Mesendoderm (in vitro differentiated cells): Measurements from ENCODE around the gene KLHL33.
A peak's percentile ranks its signal among the peaks of the same experiment; 100 is the strongest.

Experiments used
- DNase-seq: peaks from one replicate; pipeline ENCODE4 v3.0.0; 2013
- H2AK5ac ChIP-seq: 2 replicates; pipeline ENCODE4 v1.6.1; 2013; ENCODE audit warnings: low read length, inconsistent platforms
- H2BK120ac ChIP-seq: 2 replicates; pipeline ENCODE4 v1.6.1; 2013; ENCODE audit warnings: low read depth, mild to moderate bottlenecking, low read length, moderate library complexity, mixed read lengths
- H2BK15ac ChIP-seq: replicated peaks from 2 replicates; pipeline ENCODE4 v1.6.1; 2013; ENCODE audit warnings: low read depth, mild to moderate bottlenecking, moderate library complexity
- H2BK5ac ChIP-seq: 2 replicates; pipeline ENCODE4 v1.6.1; 2013; ENCODE audit warnings: low read length, inconsistent platforms
- H3K18ac ChIP-seq: 2 replicates; pipeline ENCODE4 v1.6.1; 2013; ENCODE audit warnings: mild to moderate bottlenecking, low read length, mixed read lengths
- H3K23ac ChIP-seq: one replicate; pipeline ENCODE4 v1.6.1; 2013; ENCODE audit warnings: low read length
- H3K27ac ChIP-seq: 2 replicates; pipeline ENCODE4 v1.5.1; 2013; ENCODE audit warnings: low read depth, mild to moderate bottlenecking, inconsistent platforms, low read length, moderate library complexity
- H3K27me3 ChIP-seq: 2 replicates; pipeline ENCODE4 v1.6.1; 2013; ENCODE audit warnings: low read length, control low read depth, mild to moderate bottlenecking, inconsistent platforms; ENCODE audit not compliant: insufficient read depth, poor library complexity
- H3K36me3 ChIP-seq: 2 replicates; pipeline ENCODE4 v1.6.1; 2013; ENCODE audit warnings: low read length, inconsistent platforms; ENCODE audit not compliant: control insufficient read depth, insufficient read depth
- H3K4ac ChIP-seq: one replicate; pipeline ENCODE4 v1.6.1; 2013; ENCODE audit warnings: low read depth, mild to moderate bottlenecking, low read length, moderate library complexity
- H3K4me1 ChIP-seq: 2 replicates; pipeline ENCODE4 v1.6.1; 2013; ENCODE audit warnings: low read depth, low read length, inconsistent platforms; ENCODE audit not compliant: control insufficient read depth
- H3K4me2 ChIP-seq: 2 replicates; pipeline ENCODE4 v1.6.1; 2013; ENCODE audit warnings: low read length
- H3K4me3 ChIP-seq: 2 replicates; pipeline ENCODE4 v1.5.1; 2013; ENCODE audit warnings: mild to moderate bottlenecking, low read length
- H3K56ac ChIP-seq: one replicate; pipeline ENCODE4 v1.6.1; 2013; ENCODE audit warnings: low read length
- H3K79me1 ChIP-seq: 2 replicates; pipeline ENCODE4 v1.6.1; 2013; ENCODE audit warnings: low read length, inconsistent platforms
- H3K79me2 ChIP-seq: 2 replicates; pipeline ENCODE4 v1.6.1; 2013; ENCODE audit warnings: mild to moderate bottlenecking, low read length; ENCODE audit not compliant: control insufficient read depth, insufficient read depth
- H3K9ac ChIP-seq: 2 replicates; pipeline ENCODE4 v1.6.1; 2013; ENCODE audit warnings: low read length, inconsistent platforms
- H4K5ac ChIP-seq: one replicate; pipeline ENCODE4 v1.6.1; 2013; ENCODE audit warnings: low read length
- H4K8ac ChIP-seq: one replicate; pipeline ENCODE4 v1.6.1; 2013; ENCODE audit warnings: low read depth, mild to moderate bottlenecking, control low read depth, low read length, moderate library complexity
- WGBS: extraction: QIAGEN DNeasy Blood & Tissue Kit; methylation state at CpG from one replicate; pipeline ENCODE4 v1.1.7; 2013; ENCODE audit warnings: low lambda C conversion rate, missing lambda C conversion rate; ENCODE audit not compliant: insufficient coverage; ENCODE audit errors: extremely low coverage; 5-methylcytosine and 5-hydroxymethylcytosine counted together

KLHL33 gene

GRCh38 chr14:20409226-20409625, 26.7 kb downstream of the KLHL33 start:
- no peak overlapping the region for H3K4ac ChIP-seq
- no CpG with 5 or more reads among the region's 2 CpGs for WGBS
- no peak overlapping the region for H3K56ac ChIP-seq
- no peak overlapping the region for H3K4me2 ChIP-seq
- no peak overlapping the region for H2BK15ac ChIP-seq
- no peak overlapping the region for H3K9ac ChIP-seq
- H3K79me2 ChIP-seq, result peaks cover 2% of the 10 kb centered on the region
- H3K18ac ChIP-seq, result no peak overlapping the region
- H2BK5ac ChIP-seq, result no peak overlapping the region
- peaks cover 4% of the 10 kb centered on the region for H3K36me3 ChIP-seq
- H3K4me1 ChIP-seq, result no peaks in the 10 kb centered on the region
- H3K79me1 ChIP-seq, result peaks cover 3% of the 10 kb centered on the region
- H2BK120ac ChIP-seq, result no peak overlapping the region
- no peak overlapping the region for H3K4me3 ChIP-seq
- no peak overlapping the region for H2AK5ac ChIP-seq
- no peak overlapping the region for H4K5ac ChIP-seq
- H3K23ac ChIP-seq, result no peak overlapping the region
- H4K8ac ChIP-seq, result no peak overlapping the region
- no peaks in the 10 kb centered on the region for H3K27me3 ChIP-seq
- no peak overlapping the region for H3K27ac ChIP-seq
- DNase-seq, result no peak

- peaks cover 10% of the 10 kb centered on the region for H3K36me3 ChIP-seq
- no CpG with 5 or more reads among the region's 11 CpGs for WGBS
Measured at GRCh38 chr14:20403521-20403920, 32.4 kb downstream of the KLHL33 start.

GRCh38 chr14:20400965-20401593, 34.9 kb downstream of the KLHL33 start:
- H2BK120ac ChIP-seq, result no peak overlapping the region
- no peak overlapping the region for H3K18ac ChIP-seq
- H3K56ac ChIP-seq, result no peak overlapping the region
- no peak overlapping the region for H3K4me2 ChIP-seq
- no peak overlapping the region for H4K5ac ChIP-seq
- DNase-seq, result peak; percentile 23
- H2AK5ac ChIP-seq, result no peak overlapping the region
- no peak overlapping the region for H3K27ac ChIP-seq
- H3K27me3 ChIP-seq, result no peaks in the 10 kb centered on the region
- H3K79me1 ChIP-seq, result no peaks in the 10 kb centered on the region
- H3K9ac ChIP-seq, result no peak overlapping the region
- H2BK5ac ChIP-seq, result no peak overlapping the region
- H3K4ac ChIP-seq, result no peak overlapping the region
- no peak overlapping the region for H4K8ac ChIP-seq
- no peak overlapping the region for H3K4me3 ChIP-seq
- H3K79me2 ChIP-seq, result no peaks in the 10 kb centered on the region
- no peak overlapping the region for H2BK15ac ChIP-seq
- H3K23ac ChIP-seq, result no peak overlapping the region
- peaks cover 8% of the 10 kb centered on the region for H3K36me3 ChIP-seq
- H3K4me1 ChIP-seq, result no peaks in the 10 kb centered on the region
- no CpG with 5 or more reads among the region's 10 CpGs for WGBS

More at GRCh38 chr14:20403521-20403920, 32.4 kb downstream of the KLHL33 start:
- no peak overlapping the region for H3K18ac ChIP-seq
- no peak overlapping the region for H2AK5ac ChIP-seq
- no peaks in the 10 kb centered on the region for H3K79me1 ChIP-seq
- H3K4me1 ChIP-seq, result no peaks in the 10 kb centered on the region
- no peak overlapping the region for H2BK120ac ChIP-seq
- H3K79me2 ChIP-seq, result no peaks in the 10 kb centered on the region
- no peak overlapping the region for H3K4me2 ChIP-seq
- no peaks in the 10 kb centered on the region for H3K27me3 ChIP-seq
- H3K4ac ChIP-seq, result no peak overlapping the region
- H2BK5ac ChIP-seq, result no peak overlapping the region
- H3K56ac ChIP-seq, result no peak overlapping the region
- no peak overlapping the region for H3K23ac ChIP-seq
- H3K27ac ChIP-seq, result no peak overlapping the region
- no peak overlapping the region for H3K9ac ChIP-seq
- H4K8ac ChIP-seq, result no peak overlapping the region
- H2BK15ac ChIP-seq, result no peak overlapping the region
- DNase-seq, result no peak
- no peak overlapping the region for H3K4me3 ChIP-seq
- no peak overlapping the region for H4K5ac ChIP-seq

- no CpG with 5 or more reads among the region's 1 CpG for WGBS
- no peak for DNase-seq
- no peak overlapping the region for H3K56ac ChIP-seq
- no peak overlapping the region for H2BK15ac ChIP-seq
- H3K27me3 ChIP-seq, result no peaks in the 10 kb centered on the region
- no peaks in the 10 kb centered on the region for H3K79me2 ChIP-seq
- H3K79me1 ChIP-seq, result no peaks in the 10 kb centered on the region
- H3K4me1 ChIP-seq, result no peaks in the 10 kb centered on the region
- H2BK5ac ChIP-seq, result no peak overlapping the region
- no peak overlapping the region for H2AK5ac ChIP-seq
- H3K27ac ChIP-seq, result no peak overlapping the region
- H3K9ac ChIP-seq, result no peak overlapping the region
- no peak overlapping the region for H3K23ac ChIP-seq
- no peak overlapping the region for H4K5ac ChIP-seq
- no peak overlapping the region for H2BK120ac ChIP-seq
- peaks cover 9% of the 10 kb centered on the region for H3K36me3 ChIP-seq
- H3K4me2 ChIP-seq, result no peak overlapping the region
- no peak overlapping the region for H3K4me3 ChIP-seq
- H4K8ac ChIP-seq, result no peak overlapping the region
- H3K4ac ChIP-seq, result no peak overlapping the region
- no peak overlapping the region for H3K18ac ChIP-seq
Measured at GRCh38 chr14:20400589-20400964, 35.4 kb downstream of the KLHL33 start.

GRCh38 chr14:20397511-20397910, 38.5 kb downstream of the KLHL33 start:
- H3K4ac ChIP-seq, result no peak overlapping the region
- H3K18ac ChIP-seq, result no peak overlapping the region
- no peaks in the 10 kb centered on the region for H3K27me3 ChIP-seq
- no peak overlapping the region for H3K56ac ChIP-seq
- H2AK5ac ChIP-seq, result no peak overlapping the region
- no peak overlapping the region for H4K8ac ChIP-seq
- no peak for DNase-seq
- H3K79me2 ChIP-seq, result no peaks in the 10 kb centered on the region
- no peak overlapping the region for H4K5ac ChIP-seq
- H3K79me1 ChIP-seq, result no peaks in the 10 kb centered on the region
- H3K36me3 ChIP-seq, result peaks cover 12% of the 10 kb centered on the region
- H3K9ac ChIP-seq, result no peak overlapping the region
- no peaks in the 10 kb centered on the region for H3K4me1 ChIP-seq
- no peak overlapping the region for H3K4me3 ChIP-seq
- H3K23ac ChIP-seq, result no peak overlapping the region
- H3K4me2 ChIP-seq, result no peak overlapping the region
- no peak overlapping the region for H2BK5ac ChIP-seq
- WGBS, result no CpG with 5 or more reads among the region's 3 CpGs
- no peak overlapping the region for H2BK120ac ChIP-seq
- H3K27ac ChIP-seq, result no peak overlapping the region
- H2BK15ac ChIP-seq, result no peak overlapping the region

- Histone ChIP-seq H3K4ac (no peak overlapping the region), H3K4me1 (no peaks in the 10 kb centered on the region), H2BK120ac (no peak overlapping the region), H3K4me2 (no peak overlapping the region), H3K4me3 (no peak overlapping the region), H4K5ac (no peak overlapping the region), H2BK15ac (no peak overlapping the region), H2BK5ac (no peak overlapping the region), H2AK5ac (no peak overlapping the region), H3K18ac (no peak overlapping the region), H3K79me2 (no peaks in the 10 kb centered on the region), H3K36me3 (peaks cover 16% of the 10 kb centered on the region), H3K27me3 (no peaks in the 10 kb centered on the region), H3K23ac (no peak overlapping the region), H3K79me1 (no peaks in the 10 kb centered on the region), H3K56ac (no peak overlapping the region), H3K9ac (no peak overlapping the region), H3K27ac (no peak overlapping the region), H4K8ac (no peak overlapping the region)
- no CpG with 5 or more reads among the region's 4 CpGs for WGBS
- DNase-seq, result no peak
Measured at GRCh38 chr14:20391505-20391904, 44.5 kb downstream of the KLHL33 start.
